HEK293T (cell line): Measurements from ENCODE around the gene MEF2C.

Experiments
- ARNT ChIP-seq: fragments of 450-650 bp; IDR thresholded peaks from 2 replicates; pipeline ENCODE4 v1.6.1; 2017; ENCODE audit warnings: mild to moderate bottlenecking
- ELF4 ChIP-seq: fragments of 450-650 bp; IDR thresholded peaks from 2 replicates; pipeline ENCODE4 v1.6.1; 2017; ENCODE audit warnings: antibody characterized with exemption
- SUZ12 ChIP-seq: fragments of 450-650 bp; IDR thresholded peaks from 2 replicates; pipeline ENCODE4 v1.6.1; 2016; ENCODE audit warnings: mild to moderate bottlenecking

DNA sequence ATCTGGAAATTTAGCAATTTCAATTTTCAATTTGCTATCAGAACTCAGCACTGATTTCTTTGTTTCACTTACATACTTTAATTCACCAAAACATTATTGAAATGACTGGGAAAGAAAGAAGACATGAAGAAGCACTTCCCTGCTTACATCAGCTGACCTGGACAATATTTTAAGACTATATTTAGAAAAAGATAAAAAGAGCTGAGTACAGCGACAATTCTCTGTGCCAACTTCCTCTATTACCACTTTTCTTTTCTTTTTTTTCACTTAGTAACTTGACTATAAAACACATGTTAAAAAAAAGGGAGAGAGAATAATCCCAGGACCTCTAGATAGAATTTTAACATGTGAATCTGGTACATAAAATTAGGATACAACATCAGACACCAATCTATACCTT, 35.6 kb downstream of the MEF2C start:
- TF ChIP-seq ELF4 (no peak), ARNT (no peak), SUZ12 (no peak)
